ENCODE measurements around the gene CCNE1.

The CCNE1 gene

DNA sequence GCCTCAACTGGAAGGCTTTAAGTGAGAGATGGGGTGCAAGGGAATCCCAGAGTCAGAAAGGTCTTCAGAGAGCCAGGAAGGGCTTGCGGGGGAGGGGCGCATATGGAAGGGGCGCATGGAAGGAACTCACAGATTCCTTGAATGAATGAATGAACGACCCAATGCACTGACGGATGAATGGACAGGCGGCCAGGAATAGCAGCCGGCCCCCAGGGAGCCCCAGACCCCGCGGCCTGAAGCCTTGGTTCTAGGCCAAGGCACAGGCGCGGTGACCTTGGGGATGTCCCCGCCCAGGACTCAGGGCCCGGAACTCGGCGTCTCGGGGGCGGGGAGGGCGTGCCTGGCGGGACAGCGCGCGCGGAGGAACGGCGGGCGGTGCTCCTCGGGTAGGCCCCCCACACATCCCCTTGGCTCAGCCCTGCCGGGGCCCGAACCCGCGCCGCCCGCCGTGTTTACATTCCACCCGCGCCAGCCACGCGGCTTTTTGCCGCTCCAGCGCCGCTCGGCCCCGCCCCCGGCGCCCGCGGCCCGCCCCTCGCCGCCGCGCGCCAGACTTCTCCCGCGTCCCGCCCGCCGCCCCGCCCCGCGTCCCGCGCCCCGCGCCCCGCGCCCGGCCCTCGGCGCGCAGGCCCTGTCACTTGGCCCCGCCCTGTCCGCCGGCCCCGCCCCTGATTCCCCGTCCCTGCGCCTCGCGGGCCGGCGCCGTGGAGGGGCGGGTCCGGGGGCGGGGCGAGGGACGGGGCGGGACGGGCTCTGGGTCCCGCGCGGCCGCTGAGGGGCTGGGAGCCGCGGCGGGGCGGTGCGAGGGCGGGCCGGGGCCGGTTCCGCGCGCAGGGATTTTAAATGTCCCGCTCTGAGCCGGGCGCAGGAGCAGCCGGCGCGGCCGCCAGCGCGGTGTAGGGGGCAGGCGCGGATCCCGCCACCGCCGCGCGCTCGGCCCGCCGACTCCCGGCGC is at the start of gene CCNE1:
TSS of gene CCNE1 (plus strand) at position 867 of the 955 bp plus-strand sequence. CDS start 565 bp downstream, outside the sequence.
- peak; percentile 88 for DNase-seq (ENCODE audit: low spot score)

DNA sequence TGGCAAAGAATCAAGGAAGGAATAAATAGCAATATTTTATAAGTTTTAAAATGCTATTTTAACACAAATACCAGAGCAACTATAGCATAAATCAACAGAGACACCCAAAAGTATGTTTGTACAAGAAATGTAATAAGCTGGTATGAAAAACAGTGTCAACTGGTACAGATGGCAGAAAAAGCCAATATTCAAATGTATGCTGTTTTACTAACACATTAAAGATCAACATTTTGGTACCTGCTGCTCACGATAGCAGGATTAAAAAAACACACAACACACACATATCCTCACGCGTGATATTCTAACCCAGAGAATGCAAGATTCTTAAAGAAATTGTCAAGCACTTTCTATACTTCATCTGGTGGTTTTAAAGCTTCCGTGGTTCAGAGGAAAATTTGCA is 48.6 kb upstream of the CCNE1 start:
- no peak for DNase-seq (ENCODE audit: low spot score)

DNA sequence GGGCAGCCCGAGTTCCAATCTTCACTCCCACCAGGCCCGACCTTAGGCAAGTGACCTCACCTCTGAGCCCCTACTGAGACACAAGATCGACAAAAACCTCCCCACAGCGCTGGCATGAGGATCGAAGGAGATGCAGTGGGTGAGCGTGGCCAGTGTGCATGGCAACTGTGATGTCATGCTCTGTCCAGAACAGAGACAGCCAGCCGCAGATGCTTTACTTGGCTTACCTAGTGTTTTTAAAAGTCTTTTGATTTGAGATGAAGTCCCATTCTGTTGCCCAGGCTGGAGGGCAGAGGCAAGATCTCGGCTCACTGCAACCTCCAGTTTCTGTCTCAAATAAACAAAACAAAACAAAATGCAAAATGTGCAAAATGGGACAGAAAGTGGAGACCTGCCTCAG is 47.4 kb upstream of the CCNE1 start:
- DNase-seq (ENCODE audit: low spot score), result no peak

DNA sequence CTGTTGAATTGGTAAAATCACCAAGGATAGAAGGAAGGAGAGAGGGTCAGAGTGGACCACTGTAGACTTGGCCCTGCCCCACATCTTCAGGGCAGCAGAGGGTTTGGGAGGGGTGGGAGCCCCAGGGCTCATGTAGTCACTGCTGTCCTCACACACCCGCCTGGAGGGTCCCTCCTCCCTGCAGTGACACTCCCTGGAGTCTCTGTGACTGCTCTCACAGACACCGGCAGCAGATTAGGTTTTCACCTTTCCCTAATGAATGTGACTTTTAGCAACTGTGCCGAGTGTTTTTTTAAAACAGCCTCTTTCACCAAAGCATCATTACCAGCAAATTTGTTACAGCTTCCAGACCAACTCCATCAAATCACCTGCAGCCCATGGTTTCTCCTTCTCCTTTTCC is 45.7 kb upstream of the CCNE1 start:
- no peak for DNase-seq (ENCODE audit: low spot score)

DNA sequence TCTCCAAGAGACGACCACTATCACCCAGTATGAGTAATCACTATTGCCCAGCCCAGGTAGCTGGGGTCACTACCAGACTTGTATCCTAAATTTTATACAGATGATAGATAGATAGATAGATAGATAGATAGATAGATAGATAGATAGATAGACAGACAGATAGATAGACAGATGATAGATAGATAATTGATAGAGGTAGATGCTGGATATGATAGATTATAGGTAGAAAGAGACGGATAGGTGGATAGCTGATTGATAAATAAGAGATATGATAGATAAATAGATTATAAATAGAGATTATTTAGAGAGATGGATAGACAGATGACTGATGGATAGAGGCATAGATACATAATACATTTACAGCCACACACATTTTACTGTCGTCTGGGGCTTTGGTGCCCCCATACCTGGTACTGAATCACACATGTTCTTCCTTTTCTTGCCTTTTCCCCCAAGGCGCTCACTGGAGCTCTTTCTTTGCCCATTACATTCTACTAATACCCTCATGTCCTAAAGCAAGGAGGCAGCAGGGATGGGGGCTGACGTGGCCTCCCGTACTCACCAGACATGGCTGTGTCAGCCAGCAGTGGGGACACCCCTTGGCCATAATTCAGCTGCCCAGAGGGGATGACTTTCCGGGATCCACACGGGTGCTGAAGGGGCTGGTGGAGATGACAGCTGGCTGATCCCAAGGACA is 44.6 kb upstream of the CCNE1 start:
- DNase-seq (ENCODE audit: low spot score), result no peak

DNA sequence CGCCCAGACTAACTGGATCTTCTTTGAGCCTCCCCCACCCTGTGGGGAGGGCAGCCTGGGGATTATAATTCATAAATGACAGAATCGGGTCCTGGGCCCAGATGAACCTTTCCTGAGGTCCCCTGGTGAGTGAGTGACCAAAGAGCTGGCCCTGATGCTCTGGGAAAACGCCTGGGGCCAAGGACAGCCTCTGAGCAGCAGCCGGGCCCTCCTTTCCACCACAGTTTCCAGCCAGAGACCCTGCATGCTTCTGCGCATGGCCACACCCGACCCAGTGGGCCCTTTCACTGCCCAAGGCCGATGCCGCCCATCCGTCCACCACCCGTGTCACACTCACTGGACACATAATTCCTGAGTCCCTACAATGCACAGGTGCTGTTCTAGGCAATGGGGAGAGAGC is 43.6 kb upstream of the CCNE1 start:
- DNase-seq (ENCODE audit: low spot score), result no peak

DNA sequence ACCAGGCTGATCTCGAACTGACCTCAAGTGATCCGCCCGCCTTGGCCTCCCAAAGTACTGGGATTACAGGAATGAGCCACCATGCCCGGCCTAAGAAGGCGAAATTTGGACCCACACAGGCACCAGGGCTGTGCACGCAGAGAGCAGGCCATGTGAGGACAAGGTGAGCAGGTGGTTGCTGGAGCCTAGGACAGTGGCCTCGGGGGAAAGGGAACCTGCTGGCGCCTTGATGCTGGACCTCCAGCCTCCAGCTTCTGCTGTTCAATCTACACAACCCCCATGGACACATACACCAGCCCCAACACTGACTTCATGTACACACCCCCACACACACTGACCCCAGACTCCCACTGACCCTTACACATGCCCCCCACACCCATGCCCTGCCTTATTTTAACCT is 41.8 kb upstream of the CCNE1 start:
- no peak for DNase-seq (ENCODE audit: low spot score)

DNA sequence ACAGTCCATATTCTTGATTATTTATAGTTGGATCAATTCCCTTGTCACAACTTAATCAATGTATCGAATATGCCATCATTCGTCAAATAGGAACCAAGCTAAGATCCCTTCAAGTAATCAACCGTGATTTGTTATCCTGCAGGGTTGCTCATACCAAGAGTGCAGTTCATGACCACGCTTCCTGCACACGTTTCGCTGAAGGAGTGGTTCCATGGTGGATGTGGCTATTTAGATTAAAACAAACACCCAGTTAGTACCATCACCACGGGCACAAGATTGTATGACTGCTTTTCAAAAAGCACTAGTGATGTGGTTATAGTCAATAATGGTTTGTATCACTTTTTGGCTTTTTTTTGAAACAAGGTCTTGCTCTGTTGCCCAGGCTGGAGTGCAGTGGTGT is 41.1 kb upstream of the CCNE1 start:
- no peak for DNase-seq (ENCODE audit: low spot score)

DNA sequence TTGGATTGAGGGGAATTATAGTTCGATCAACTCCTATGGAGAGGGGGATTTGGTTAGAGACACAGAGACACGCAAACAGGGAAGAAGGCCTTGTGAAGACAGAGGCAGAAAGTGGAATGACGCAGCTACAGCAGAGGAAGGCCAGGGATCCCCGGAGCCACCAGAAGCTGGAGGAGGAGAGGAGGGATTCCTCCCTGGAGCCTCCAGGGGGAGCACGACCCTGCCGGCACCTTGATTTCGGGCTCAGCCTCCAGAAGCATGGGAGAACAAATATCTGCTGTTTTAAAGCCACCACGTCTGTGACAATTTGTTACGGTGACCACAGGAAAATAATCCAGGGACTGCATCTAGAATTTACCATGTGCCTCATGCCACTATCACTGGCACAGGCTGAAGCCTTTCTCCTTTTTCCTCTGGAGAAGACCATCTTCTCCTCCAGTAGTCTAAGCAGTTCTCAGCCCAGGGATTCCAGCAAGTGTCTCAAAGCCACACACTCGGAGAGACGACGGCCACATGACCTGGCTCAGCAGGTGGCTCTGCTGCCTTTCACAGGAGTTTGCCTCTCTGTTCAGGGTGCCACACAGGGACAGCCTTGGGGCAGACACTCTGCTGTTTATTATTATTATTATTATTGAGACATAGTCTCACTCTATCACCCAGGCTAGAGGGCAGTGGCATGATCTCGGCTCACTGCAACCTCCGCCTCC is 39.9 kb upstream of the CCNE1 start:
- DNase-seq (ENCODE audit: low spot score), result peak; percentile 57

DNA sequence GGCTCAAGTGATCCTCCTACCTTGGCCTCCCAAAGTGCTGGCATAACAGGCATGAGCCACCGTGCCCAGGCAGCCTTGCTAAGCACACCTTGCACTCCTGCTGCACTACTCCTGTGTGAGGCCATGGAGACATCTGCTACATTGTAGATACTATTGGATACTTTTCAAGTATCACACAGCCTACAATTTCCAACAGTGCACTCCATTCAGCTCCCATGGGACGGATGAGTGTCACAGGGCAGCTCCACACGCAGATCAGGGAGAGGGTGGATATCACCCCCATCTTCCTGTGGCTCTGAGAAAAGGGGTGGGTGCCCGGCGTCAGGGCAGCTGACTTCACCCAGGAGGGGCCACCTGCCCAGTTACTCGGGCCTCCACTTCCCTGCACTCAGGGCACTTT is 39.1 kb upstream of the CCNE1 start:
- no peak for DNase-seq (ENCODE audit: low spot score)

DNA sequence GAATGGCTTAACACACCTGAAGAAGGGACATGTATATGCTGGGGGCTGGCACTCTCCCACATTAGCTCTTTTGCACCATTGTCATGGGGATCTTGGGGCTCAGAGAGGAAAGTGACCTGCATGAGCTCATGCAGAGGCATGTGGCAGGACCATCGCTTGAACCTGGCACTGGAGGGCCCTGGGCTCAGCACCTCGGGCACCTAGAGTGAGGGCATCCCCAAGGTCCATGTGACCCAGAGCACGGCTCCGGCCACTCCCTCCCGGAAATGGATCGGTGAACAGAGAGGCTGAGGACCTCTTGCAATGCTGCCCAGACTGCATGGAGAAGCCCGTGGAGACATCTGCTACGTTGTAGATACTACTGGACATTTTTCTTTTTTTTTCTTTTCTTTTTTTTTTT is 38.6 kb upstream of the CCNE1 start:
- no peak for DNase-seq (ENCODE audit: low spot score)

DNA sequence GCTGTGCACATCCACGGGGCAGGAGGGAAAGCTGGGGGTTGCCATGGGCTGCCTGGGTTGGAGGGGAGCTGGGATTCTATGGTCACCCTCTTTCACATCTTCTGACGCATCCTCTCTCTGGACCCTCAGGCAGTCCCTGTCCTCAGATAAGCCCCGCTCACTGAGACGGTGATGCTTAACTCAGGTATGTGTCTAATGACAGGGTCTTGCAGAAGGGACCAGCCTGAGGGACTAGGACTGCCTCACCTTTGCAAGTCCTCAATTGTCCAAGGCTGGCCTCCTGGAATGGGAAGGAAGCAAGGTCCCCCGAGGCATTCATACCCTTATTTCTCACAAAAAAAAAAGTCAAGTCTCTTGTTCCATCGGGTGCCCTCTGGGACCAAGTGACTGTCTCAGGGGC is 37.7 kb upstream of the CCNE1 start:
- no peak for DNase-seq (ENCODE audit: low spot score)

DNA sequence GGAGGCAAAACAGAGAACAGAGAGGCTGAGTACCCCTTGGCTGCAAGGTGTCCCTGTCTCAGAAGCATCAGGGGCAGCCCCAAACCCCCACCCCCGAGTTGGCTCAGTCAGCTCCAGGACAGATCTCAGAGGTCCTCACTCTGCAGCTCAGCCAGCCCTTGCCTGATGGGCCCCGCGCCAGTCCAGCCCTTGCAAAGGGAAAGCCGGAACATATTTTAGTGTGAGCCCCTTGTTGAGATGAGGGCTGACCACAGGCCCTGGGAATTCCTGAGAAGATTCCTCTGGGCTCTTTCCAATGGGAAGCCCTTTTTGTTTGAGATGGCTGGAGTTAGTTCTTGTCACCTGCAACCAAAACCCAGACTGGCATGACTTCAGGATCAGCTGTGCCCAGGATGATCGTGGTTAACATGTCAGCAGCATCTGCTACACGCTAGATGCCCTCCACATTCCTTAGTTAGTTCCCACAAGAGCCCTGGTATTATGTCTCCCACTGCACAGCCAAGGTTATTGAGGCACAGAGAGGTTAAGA is 33.9 kb upstream of the CCNE1 start:
- no peak for DNase-seq (ENCODE audit: low spot score)

DNA sequence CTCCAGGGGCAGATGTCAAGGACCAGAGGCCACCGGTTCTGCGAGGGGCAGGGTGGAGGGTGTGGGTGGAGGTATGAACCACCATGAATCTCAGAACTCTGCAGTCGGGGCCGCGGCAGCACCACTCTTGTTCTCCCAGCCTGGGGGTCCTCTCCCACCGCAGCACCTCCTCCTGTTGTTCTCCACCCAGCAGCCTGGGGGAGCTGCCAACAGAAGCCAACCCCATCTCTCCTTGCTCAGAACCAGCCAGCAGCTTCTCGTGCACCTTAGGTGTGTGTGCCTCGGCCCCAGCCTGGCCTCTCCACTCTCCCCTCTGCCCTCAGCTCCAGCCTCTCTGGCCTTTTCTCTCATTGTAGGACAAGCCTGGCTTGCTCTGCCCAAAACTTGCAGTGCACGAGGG is 31.9 kb upstream of the CCNE1 start:
- no peak for DNase-seq (ENCODE audit: low spot score)

DNA sequence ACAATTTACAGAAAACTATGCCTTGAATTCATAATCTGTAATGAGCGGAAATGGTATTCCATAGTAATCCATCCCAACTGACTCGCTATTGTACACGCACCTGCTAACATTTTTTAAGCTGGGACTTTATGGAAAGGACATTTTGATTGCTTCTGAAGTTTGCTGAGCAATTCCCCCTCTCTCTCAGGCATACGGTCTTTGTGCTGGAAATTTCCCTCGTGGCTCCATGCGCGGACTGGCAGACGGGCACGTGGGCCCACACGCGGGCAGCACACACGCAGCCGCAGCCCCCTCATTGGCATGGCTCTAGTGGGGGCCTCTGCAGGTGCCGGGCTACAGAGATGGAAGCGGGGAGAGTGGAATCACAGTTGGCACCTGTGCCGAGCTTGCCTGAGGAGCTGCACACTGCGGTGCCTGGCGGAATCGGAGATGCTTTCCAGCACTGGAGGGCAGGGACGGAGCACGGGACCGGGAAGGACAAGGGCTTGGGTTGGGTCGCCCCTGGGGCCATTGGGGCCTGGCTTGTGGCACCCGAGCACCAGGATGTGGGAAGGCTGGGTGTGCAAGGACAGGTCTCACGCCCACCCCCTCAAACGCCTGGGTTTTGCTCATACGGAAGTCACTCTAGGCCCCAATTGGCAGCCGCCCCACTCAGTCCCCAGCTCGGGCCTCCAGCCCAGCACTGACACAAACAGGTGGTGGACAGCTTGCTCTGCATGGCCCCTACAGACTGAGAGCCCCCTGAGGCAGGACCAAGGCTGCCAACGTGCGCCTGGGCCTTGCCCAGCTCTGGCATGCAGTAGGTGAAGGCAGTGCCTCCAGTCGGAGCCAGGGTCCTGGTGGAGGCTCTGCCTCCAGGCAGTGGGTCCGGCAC is 30.2 kb upstream of the CCNE1 start:
- DNase-seq (ENCODE audit: low spot score), result no peak

DNA sequence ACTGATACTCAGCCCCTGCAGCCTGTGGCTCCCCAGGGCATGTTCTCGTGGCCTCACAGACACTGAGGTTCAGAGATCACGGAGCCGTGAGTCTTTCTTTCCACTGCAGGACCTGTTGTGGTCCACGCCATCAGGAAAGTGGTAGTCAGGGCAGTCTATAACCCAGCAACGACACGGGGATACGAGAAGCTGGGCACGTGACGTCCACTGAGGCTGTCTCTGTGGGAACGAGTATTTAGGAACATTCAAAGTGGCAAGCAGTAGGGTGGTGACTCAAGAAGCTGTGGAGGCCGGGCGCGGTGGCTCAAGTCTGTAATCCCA is 29.6 kb upstream of the CCNE1 start:
- DNase-seq (ENCODE audit: low spot score), result no peak

DNA sequence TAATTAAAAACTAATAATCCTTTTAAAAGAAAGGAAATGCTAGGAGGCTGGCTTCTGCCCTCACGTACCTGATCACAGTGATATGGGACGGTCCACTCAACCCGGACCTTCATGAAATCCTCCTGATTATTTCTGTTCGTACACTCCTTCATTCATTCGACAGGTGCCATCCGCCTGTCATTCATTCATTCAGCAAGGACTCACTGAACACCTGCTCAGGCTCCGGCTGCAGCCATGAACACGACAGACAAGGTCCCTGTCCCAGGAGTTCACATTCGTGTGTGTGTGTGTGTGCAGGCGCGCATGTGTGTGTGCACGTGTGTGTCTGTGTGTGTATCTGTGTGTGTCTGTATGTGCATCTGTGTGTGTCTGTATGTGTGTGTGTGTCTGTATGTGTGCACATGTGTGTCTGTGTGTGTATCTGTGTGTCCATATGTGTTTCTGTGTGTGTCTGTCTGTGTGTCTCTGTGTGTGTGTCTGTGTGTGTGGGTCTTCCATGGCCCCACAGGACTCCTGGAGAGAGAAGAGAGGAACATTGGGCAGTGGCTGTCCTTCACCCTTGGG is 28.1 kb upstream of the CCNE1 start:
- no peak for DNase-seq (ENCODE audit: low spot score)

DNA sequence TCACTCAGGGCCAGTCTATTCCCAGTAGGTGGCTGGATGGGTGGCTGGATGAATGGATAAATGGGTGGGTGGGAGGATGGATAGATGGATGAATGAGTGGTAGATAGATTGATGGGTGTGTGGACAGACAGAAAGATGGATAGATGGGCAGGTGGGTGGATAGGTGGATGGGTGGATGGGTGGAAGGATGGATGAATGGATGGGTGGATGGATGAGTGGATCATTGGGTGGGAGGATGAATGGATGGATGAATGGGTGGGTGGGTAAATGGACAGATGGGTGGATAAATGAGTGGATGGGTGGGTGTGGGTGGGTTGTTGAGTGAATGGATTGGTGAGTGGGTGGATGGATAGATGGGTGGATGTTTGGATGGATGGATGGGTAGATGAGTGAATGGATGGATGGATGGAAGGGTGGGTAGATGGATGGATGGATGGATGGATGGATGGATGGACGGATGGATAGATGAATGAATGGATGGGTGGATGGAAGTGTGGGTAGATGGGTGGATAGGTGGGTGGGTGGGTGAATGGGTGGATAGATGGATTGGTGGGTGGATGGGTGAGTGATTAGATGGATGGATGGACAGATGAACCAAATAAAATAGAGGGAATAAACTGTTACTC is 27.1 kb upstream of the CCNE1 start:
- DNase-seq (ENCODE audit: low spot score), result no peak

DNA sequence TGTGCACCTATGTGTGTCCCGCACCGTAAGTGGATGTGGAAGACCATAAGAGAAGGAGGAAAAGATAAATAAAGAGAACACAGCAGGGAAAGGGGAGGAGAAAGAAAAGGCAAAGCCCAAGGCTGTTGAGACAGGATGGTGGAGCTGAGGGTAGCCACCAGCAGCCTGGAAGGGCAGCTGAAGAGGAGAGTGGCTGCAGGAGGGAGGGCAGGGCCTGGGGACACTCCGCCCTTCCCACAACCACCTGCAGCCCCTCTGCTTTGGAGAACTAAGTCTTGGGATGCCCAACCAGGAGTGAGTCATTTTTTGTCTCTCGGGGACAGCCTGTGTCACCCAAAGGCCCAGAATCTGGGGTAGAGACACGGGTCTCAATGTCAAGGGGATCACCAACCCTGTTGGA is 26.4 kb upstream of the CCNE1 start:
- DNase-seq (ENCODE audit: low spot score), result no peak

DNA sequence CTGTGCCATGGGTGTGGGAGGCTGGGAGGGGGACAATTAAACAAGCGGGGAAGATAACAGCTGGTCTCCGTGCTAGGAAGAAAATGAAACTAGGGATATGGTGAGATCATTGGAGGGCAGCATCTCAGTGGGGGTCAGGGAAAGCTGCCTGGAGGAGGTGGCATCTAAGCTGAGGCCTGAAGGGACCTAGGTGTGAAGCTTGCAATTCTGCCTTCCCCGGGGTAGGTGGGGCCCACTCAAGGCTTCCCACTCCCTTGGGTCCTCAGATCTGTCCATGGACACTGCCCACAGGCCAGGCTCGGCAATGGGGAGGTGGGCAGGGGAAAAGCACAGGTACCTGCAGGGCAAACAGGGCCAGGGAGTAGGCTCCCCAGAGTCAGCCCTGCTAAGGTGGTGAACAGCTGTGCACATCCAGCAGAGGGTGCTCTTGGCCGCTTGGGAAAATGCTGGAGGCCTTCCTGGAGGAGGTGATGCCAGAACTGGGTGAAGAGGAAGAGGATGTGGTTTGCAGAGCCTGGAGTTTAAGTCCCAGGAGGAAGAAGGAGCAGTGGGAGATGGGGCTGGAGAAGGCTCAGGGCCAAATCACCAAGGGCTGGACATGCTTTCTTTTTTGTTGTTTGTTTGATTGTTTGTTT is 25.7 kb upstream of the CCNE1 start:
- no peak for DNase-seq (ENCODE audit: low spot score)

All from kidney tubule cell (primary cell).